ENCODE measurements around the gene ANKLE1. TPM values are rescaled to one million over a fixed set of nuclear protein-coding genes. Genes with fewer than 3 reads are reported as not detected.

The ANKLE1 gene
- polyA plus RNA-seq, 2 of the 4 experiments (the other 2 are of a cell fraction) = 0.56 to 0.74 TPM

- no peak for ATAC-seq
- Histone ChIP-seq H3K9me3 (no peaks in the 10 kb centered on the region), H3K4me1 (peaks cover 28% of the 10 kb centered on the region), H3K27ac (peak overlapping the region; percentile 62 to 87), H3K4me2 (peak overlapping the region; percentile 93), H3K4me3 (no peak overlapping the region)
- POLR2A ChIA-PET = interaction anchor here (1.9 kb wide), 1 partner anchor 11 kb away, joined by 15 read pairs; no protein-coding TSS in a partner anchor
- CTCF ChIA-PET = interaction anchor here (0.8 to 8.7 kb wide), 3 partner anchors 10 to 82 kb away, joined by 5 to 98 read pairs (median 8); no protein-coding TSS in a partner anchor
- no peak for FAIRE-seq
- TF ChIP-seq CTCF (IDR thresholded peaks at IDR 0.05) = no peak
- no peak for TF ChIP-seq KDM1A (IDR thresholded peaks at IDR 0.05; ENCODE audit: low read depth)
- no peak for TF ChIP-seq CEBPB (IDR thresholded peaks at IDR 0.05)
- TF ChIP-seq KDM5A (IDR thresholded peaks at IDR 0.05) = no peak
- TF ChIP-seq NFE2L2 (conservative IDR thresholded peaks at IDR 0.05; ENCODE audit: low read length) = no peak
- TF ChIP-seq BHLHE40 (IDR thresholded peaks at IDR 0.05; ENCODE audit: low read depth, low read length) = no peak
- TF ChIP-seq MAFK (IDR thresholded peaks at IDR 0.05; ENCODE audit: partially characterized antibody) = no peak
- TF ChIP-seq ZFP36 (IDR thresholded peaks at IDR 0.05; ENCODE audit: borderline replicate concordance, partially characterized antibody) = no peak
- no peak for TF ChIP-seq PBX3 (IDR thresholded peaks at IDR 0.05)
- no peak for TF ChIP-seq RNF2 (IDR thresholded peaks at IDR 0.05; ENCODE audit: borderline replicate concordance, low read depth)
- no peak for TF ChIP-seq RARB (CRISPR knock-in tag; IDR thresholded peaks at IDR 0.05)
- no peak for TF ChIP-seq FOSB (CRISPR knock-in tag; IDR thresholded peaks at IDR 0.05)
- no peak for TF ChIP-seq CBX8 (IDR thresholded peaks at IDR 0.05)
- TF ChIP-seq ZSCAN20 (CRISPR knock-in tag; IDR thresholded peaks at IDR 0.05) = no peak
- TF ChIP-seq HMGXB4 (CRISPR knock-in tag; IDR thresholded peaks at IDR 0.05; ENCODE audit: borderline replicate concordance) = no peak
- no peak for TF ChIP-seq ELK1 (IDR thresholded peaks at IDR 0.05; ENCODE audit: low read depth, low read length)
- TF ChIP-seq ESRRA (IDR thresholded peaks at IDR 0.05; ENCODE audit: borderline replicate concordance, low read length) = no peak
- no peak for DNase-seq (ENCODE audit: low read depth in 1 of 2, low spot score in 1 of 2)
- WGBS (ENCODE audit: missing lambda C conversion rate) = 84% methylated on average over 10 of the region's 12 CpGs
Observed at GRCh38 chr19:17303940-17304267, 22.2 kb downstream of the ANKLE1 start.

- DNase-seq (ENCODE audit: low read depth in 1 of 2, low spot score in 1 of 2) = no peak
- FAIRE-seq = no peak
- CTCF ChIA-PET = interaction anchor here (0.6 to 8.7 kb wide), 12 partner anchors 11 to 1890 kb away, joined by 3 to 98 read pairs (median 4); no protein-coding TSS in a partner anchor
- H3K4me3 ChIP-seq = no peak overlapping the region
- H3K27ac ChIP-seq = peak overlapping the region; percentile 73 to 87
- H3K4me2 ChIP-seq = peak overlapping the region; percentile 93
- ATAC-seq = no peak
- H3K9me3 ChIP-seq = no peaks in the 10 kb centered on the region
- POLR2A ChIA-PET = interaction anchor here (0.7 to 1.9 kb wide), 5 partner anchors 12 to 89 kb away, joined by 3 to 15 read pairs (median 4); partner anchors contain the start of gene ANO8
- WGBS (ENCODE audit: missing lambda C conversion rate) = 56% methylated on average over 12 of the region's 12 CpGs
- peaks cover 28% of the 10 kb centered on the region for H3K4me1 ChIP-seq
- TF ChIP-seq ATOH8 (CRISPR knock-in tag; IDR thresholded peaks at IDR 0.05; ENCODE audit: low read depth) = no peak
- TF ChIP-seq NFE2L2 (conservative IDR thresholded peaks at IDR 0.05; ENCODE audit: low read length) = no peak
- TF ChIP-seq NR3C1 (IDR thresholded peaks at IDR 0.05) = no peak
- TF ChIP-seq BHLHE40 (IDR thresholded peaks at IDR 0.05; ENCODE audit: low read depth, low read length) = no peak
- TF ChIP-seq SREBF2 (IDR thresholded peaks at IDR 0.05) = no peak
- TF ChIP-seq HOXA7 (CRISPR knock-in tag; IDR thresholded peaks at IDR 0.05) = no peak
Observed at GRCh38 chr19:17304386-17305215, 22.9 kb downstream of the ANKLE1 start.

All from A549 (cell line).